Keratinocyte (primary cell): Measurements from ENCODE around the gene MPP1. TPM values are rescaled to one million over a fixed set of nuclear protein-coding genes. Genes with fewer than 3 reads are reported as not detected.

Experiments used
- DNase-seq: peaks from one replicate; pipeline ENCODE4 v3.0.0-alpha.2; 2011; ENCODE audit warnings: low read depth, missing footprints, low spot score
- FAIRE-seq: peaks from 2 replicates; lab custom pipeline; 2011; peaks lifted over from hg19 to GRCh38; lab: Jason Lieb, UNC
- H2AFZ ChIP-seq: 2 replicates; pipeline ENCODE4 v1.6.0; 2012; ENCODE audit warnings: low read length, control low read depth, inconsistent platforms; ENCODE audit not compliant: control insufficient read depth
- H3K27ac ChIP-seq: 2 replicates; pipeline ENCODE4 v1.5.1; 2011; ENCODE audit warnings: low read length; ENCODE audit not compliant: control insufficient read depth, insufficient read depth
- H3K27me3 ChIP-seq: 3 replicates; pipeline ENCODE4 v1.6.0; 2011; ENCODE audit warnings: low read length; ENCODE audit not compliant: control insufficient read depth, insufficient read depth; ENCODE audit errors: extremely low read depth
- H3K36me3 ChIP-seq, 2 experiments: 2 replicates in 1 of 2; 3 replicates in 1 of 2; pipeline ENCODE4 v1.5.1; 2011; ENCODE audit warnings: low read length in 2 of 2, mild to moderate bottlenecking in 1 of 2; ENCODE audit not compliant: control insufficient read depth in 2 of 2, insufficient read depth in 2 of 2; ENCODE audit errors: extremely low read depth in 1 of 2
- H3K4me1 ChIP-seq: 3 replicates; pipeline ENCODE4 v1.5.1; 2011; ENCODE audit warnings: low read length; ENCODE audit not compliant: control insufficient read depth, insufficient read depth; ENCODE audit errors: extremely low read depth
- H3K4me2 ChIP-seq: 3 replicates; pipeline ENCODE4 v1.6.0; 2011; ENCODE audit warnings: low read depth, low read length; ENCODE audit not compliant: control insufficient read depth, insufficient read depth; ENCODE audit errors: extremely low read depth
- H3K4me3 ChIP-seq, 3 experiments: fragments of 200-600 bp in 1 of 3; sonication (generic) in 1 of 3; 2 replicates in 2 of 3; 3 replicates in 1 of 3; pipeline ENCODE4 v1.5.1; 2011 to 2016; ENCODE audit warnings: low read length in 3 of 3, mild to moderate bottlenecking in 3 of 3, control low read depth in 2 of 3, inconsistent platforms in 1 of 3, low read depth in 1 of 3, mixed read lengths in 1 of 3, mixed run types in 1 of 3, moderate library complexity in 1 of 3; ENCODE audit not compliant: control insufficient read depth in 2 of 3, insufficient read depth in 2 of 3; ENCODE audit errors: extremely low read depth in 1 of 3
- H3K79me2 ChIP-seq: 2 replicates; pipeline ENCODE4 v1.6.0; 2012; ENCODE audit warnings: low read length; ENCODE audit not compliant: control insufficient read depth, insufficient read depth
- H3K9ac ChIP-seq: 3 replicates; pipeline ENCODE4 v1.6.0; 2011; ENCODE audit warnings: low read length; ENCODE audit not compliant: control insufficient read depth, insufficient read depth; ENCODE audit errors: extremely low read depth
- H3K9me1 ChIP-seq: 3 replicates; pipeline ENCODE4 v1.6.0; 2011; ENCODE audit warnings: low read length; ENCODE audit not compliant: control insufficient read depth, insufficient read depth; ENCODE audit errors: extremely low read depth
- H3K9me3 ChIP-seq: 2 replicates; pipeline ENCODE4 v1.5.1; 2012; ENCODE audit warnings: low read depth, low read length; ENCODE audit not compliant: control insufficient read depth
- H4K20me1 ChIP-seq: 3 replicates; pipeline ENCODE4 v1.6.0; 2011; ENCODE audit warnings: low read length; ENCODE audit not compliant: control insufficient read depth, insufficient read depth; ENCODE audit errors: extremely low read depth
- CTCF ChIP-seq, 3 experiments: IDR thresholded peaks in 1 of 3; conservative IDR thresholded peaks in 1 of 3; optimal IDR thresholded peaks in 1 of 3; 2 replicates in 2 of 3; 3 replicates in 1 of 3; pipeline versions ENCODE3 to v1.5.1; 2011; ENCODE audit warnings: low read length in 3 of 3, mild to moderate bottlenecking in 3 of 3, moderate library complexity in 2 of 3, control low read depth in 1 of 3, inconsistent platforms in 1 of 3; ENCODE audit not compliant: insufficient read depth in 2 of 3; ENCODE audit errors: extremely low read depth in 1 of 3
- EZH2 ChIP-seq: IDR thresholded peaks from one replicate; pipeline ENCODE4 v1.6.1; 2012; ENCODE audit warnings: inconsistent platforms, mild to moderate bottlenecking, low read length, moderate library complexity
- dilution Hi-C: fragments of 300-500 bp; cut with MboI; formaldehyde crosslinking; loops from one replicate; pipeline ENCODE4 v1.7.0; 2020; ENCODE audit warnings: low sequenced_read_pairs; ENCODE audit not compliant: extremely low pct_ligation_motif_present
- polyA plus RNA-seq, 5 experiments: library from polyadenylated mRNA; depleted of rRNA in 3 of 5; stranded (reverse) in 3 of 5; stranded (forward) in 1 of 5; unstranded in 1 of 5; fragments of >200 nt; gene quantifications; 1 replicate in 1 of 5; 2 replicates in 3 of 5; 3 replicates in 1 of 5; pipeline versions ENCODE4 v1.2.1 to v1.2.3, GENCODE V29; 2011 to 2012; ENCODE audit warnings: missing spikeins in 2 of 5, low read depth in 1 of 5, low replicate concordance in 1 of 5

Gene MPP1
- polyA plus RNA-seq, 1 donor (not counting 4 experiments of a cell fraction or from before 2014, with no cell fraction given) = 4.9 TPM

GRCh38 chrX:154731881-154732280 lies 73.4 kb downstream of the MPP1 start:
- DNase-seq (no peak), FAIRE-seq (no peak)
- H2AFZ ChIP-seq = no peak overlapping the region
- dilution Hi-C loops = no loop called here
- no peak overlapping the region for H3K4me2 ChIP-seq
- H3K4me1 ChIP-seq = peaks cover 17% of the 10 kb centered on the region
- H4K20me1 ChIP-seq = no peaks in the 10 kb centered on the region
- no peak overlapping the region for H3K27ac ChIP-seq
- no peaks in the 10 kb centered on the region for H3K36me3 ChIP-seq
- no peak for TF ChIP-seq EZH2
- no peak for TF ChIP-seq CTCF (optimal IDR thresholded peaks at IDR 0.05 in 1 of 3, IDR thresholded peaks at IDR 0.05 in 1 of 3, conservative IDR thresholded peaks at IDR 0.05 in 1 of 3; ENCODE audit: extremely low read depth in 1 of 3, insufficient read depth in 2 of 3, low read length in 3 of 3)
- H3K9me1 ChIP-seq = no peaks in the 10 kb centered on the region
- H3K27me3 ChIP-seq = no peaks in the 10 kb centered on the region
- no peak overlapping the region for H3K9ac ChIP-seq
- H3K4me3 ChIP-seq = no peak overlapping the region
- H3K9me3 ChIP-seq = no peaks in the 10 kb centered on the region
- no peaks in the 10 kb centered on the region for H3K79me2 ChIP-seq

GRCh38 chrX:154731184-154731583 lies 74.1 kb downstream of the MPP1 start:
- Histone ChIP-seq H3K9me1 (no peaks in the 10 kb centered on the region), H3K9me3 (no peaks in the 10 kb centered on the region), H2AFZ (no peak overlapping the region), H3K4me3 (no peak overlapping the region), H3K27ac (no peak overlapping the region), H4K20me1 (no peaks in the 10 kb centered on the region), H3K4me1 (peaks cover 17% of the 10 kb centered on the region), H3K9ac (no peak overlapping the region), H3K79me2 (no peaks in the 10 kb centered on the region), H3K4me2 (no peak overlapping the region), H3K36me3 (no peaks in the 10 kb centered on the region), H3K27me3 (no peaks in the 10 kb centered on the region)
- DNase-seq = no peak
- dilution Hi-C loops = no loop called here
- TF ChIP-seq EZH2 (no peak), CTCF (optimal IDR thresholded peaks at IDR 0.05 in 1 of 3, IDR thresholded peaks at IDR 0.05 in 1 of 3, conservative IDR thresholded peaks at IDR 0.05 in 1 of 3; ENCODE audit: extremely low read depth in 1 of 3, insufficient read depth in 2 of 3, low read length in 3 of 3) (no peak)
- FAIRE-seq = no peak
